ENCODE data around the gene CCDC149.

The CCDC149 gene

DNA sequence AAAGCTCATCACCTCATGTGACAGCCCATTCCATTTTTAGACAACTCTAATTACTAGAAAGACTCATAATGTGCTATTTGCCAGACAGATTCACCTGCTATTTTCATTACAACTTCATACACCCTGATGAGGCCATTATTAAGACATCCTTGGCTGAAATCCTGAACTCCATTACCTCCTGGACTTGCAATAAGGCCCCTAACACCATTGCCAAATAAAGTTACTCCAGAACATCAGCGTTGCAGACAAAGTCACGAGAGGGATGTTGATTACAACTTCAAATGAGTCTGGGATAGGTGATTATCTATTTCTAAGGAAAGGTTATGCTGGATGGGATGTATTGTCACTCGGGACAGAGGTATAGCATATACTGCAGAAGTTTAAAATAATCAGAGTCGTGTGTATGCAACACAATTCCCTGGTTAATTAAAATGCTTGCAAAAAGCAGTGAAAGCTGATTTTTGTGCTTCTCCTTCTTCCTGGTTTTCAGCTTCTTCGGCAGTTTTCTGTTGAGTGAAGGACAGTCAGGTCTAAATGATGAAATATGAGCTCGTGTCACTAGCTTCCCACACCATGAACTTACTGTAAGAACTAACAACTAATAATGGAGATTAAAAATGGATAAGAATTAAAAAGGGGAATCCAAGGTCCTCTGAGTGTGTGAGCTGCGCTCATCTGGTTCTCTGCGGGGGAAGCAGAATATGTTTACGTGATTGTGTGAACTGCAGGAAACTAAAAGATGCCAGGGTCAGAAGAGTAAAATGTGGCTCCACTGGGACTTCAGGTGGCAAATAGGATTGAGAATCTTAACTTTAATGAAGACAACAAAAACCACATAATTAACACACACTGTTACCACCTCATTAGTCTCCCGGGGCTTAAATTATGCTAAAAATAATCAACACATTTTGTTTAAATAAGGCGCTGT, 135.0 kb downstream of the CCDC149 start:
- DNase-seq (ENCODE audit: low spot score): no peak

DNA sequence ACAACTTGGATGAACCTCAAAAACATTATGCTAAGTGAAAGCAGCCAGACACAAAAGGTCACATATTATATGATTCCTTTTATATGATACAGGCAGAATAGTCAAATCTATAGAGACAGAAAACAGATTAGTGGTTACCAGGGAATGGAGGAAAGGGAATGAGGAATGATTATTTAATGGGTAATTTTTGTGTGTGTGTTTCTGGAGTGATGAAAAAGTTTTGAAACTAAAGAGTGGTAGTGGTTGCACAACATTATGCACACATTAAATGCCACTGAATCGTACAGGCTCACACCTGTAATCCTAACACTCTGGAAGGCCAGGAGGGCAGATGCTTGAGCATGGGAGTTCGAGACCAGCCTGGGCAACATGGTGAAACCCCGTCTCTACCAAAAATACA, 137.1 kb downstream of the CCDC149 start:
- no peak for DNase-seq (ENCODE audit: low spot score)

DNA sequence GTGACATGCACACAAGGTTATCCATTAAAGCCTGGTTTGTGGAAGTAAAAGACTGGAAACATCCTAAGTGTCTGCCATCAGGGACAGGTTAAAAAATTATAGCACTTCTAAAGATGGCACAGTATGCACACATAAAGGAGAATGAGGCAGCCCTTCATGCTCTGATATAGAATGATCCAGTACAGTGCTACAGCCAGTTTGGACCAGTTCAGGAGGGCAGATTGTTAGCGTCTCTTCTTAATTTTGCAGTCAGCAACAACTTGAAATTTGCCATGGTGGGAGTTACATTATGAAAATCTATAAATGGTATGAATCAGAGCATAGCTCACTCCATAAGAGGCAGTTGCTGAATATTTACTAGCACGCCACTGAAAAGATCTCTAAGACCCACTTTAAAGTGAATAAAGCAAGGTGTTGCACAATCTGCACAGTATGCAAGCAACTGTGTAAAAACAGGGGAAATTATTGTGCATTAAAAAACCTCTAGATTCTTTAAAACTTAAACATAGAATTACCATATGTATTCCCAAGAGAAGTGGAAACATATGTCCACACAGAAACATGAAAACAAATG, 137.7 kb downstream of the CCDC149 start:
- DNase-seq (ENCODE audit: low spot score): no peak

DNA sequence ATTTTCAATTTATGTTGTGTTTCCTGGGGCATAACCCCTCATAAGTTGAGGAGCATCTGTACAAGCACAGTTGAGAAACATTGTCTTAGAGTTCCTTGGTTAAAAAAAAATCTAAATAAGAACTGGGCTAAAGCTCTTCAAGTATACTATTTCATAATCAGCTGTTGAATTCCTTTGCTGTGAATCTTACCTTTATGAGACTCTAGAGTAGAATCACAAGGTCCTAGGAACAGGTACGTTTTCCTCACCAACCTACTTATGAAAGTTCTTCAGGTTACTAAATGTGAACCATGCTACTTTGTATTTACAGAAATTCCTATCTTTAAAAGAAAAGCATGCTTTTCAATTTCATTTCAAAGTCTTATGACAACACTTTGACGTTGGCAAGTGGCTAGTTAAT, 138.4 kb downstream of the CCDC149 start:
- DNase-seq (ENCODE audit: low spot score): no peak

DNA sequence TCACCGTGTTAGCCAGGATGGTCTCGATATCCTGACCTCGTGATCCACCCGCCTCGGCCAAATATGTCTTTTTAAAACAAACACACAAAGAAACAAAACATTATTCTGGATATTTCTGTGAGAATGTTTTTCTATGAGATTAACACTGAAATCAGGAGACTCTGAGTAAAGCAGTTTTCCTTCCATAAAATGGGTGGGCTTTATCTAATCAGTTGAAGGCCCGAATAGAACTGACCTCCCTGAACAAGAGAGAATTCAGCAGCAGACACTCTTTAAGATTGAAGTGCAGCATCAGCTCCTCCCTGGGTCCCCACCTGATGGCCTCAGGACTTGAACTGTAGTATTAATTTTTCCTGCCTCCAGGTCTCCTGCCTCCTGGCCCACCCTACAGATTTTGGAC, 139.9 kb downstream of the CCDC149 start:
- no peak for DNase-seq (ENCODE audit: low spot score)

DNA sequence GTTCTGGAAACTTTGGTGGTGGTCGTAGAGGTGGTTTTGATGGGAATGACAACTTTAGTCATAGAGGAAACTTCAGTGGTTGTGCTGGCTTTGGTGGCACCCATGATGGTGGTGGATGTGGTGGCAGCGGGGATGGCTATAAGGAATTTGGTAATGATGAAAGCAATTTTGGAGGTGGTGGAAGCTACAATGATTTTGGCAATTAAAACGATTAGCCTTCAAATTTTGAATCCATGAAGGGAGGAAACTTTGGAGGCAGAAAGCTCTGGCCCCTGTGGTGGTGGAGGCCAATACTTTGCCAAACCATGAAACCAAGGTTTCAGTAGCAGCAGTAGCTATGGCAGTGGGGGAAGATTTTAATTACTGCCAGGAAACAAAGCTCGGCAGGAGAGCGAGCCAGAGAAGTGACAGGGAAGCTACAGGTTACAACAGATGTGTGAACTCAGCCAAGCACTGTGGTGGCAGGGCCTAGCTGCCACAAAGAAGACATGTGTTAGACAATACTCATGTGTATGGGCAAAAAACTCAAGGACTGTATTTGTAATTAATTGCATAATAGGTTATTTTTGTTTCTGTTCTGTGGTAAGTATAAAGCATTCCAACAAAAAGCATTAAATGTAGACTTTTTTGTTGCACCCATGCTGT, 140.7 kb downstream of the CCDC149 start:
- no peak for DNase-seq (ENCODE audit: low spot score)

DNA sequence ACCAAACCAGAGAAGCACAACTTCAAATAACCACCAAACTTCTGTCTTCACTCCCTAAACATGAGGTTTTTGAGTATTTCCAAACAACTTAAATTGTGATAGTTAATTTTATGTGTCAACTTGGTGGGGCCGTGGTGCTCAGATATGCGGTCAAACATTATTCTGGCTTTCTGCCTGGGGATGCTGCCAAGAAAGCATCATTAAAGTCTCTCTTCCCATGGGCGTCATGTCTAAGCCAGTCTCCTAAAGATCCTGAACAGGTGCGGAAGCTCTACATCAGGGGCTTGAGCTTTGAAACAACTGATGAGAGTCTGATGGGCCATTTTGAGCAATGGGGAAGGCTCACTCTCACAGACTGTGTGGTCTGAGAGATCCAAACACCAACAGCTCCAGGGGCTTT, 141.6 kb downstream of the CCDC149 start:
- DNase-seq (ENCODE audit: low spot score): no peak

DNA sequence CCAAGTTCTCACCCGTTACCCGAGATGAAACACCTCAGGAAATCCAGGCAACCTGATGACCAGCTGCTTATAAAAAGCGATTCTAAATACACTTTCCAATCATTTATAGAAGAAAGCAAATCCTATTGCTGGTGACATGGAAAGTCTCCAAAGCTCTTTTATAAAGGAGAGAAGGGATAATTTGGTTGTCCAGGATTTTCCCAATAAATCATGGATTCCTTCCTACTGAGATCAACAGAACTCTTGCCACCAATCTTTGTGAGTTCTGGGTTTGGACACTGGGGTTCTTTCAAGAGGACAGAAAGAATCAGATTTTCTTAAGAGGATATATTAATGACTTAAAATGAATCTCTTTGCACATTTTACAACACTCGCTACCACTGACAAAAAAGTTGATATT, 142.2 kb downstream of the CCDC149 start:
- no peak for DNase-seq (ENCODE audit: low spot score)

DNA sequence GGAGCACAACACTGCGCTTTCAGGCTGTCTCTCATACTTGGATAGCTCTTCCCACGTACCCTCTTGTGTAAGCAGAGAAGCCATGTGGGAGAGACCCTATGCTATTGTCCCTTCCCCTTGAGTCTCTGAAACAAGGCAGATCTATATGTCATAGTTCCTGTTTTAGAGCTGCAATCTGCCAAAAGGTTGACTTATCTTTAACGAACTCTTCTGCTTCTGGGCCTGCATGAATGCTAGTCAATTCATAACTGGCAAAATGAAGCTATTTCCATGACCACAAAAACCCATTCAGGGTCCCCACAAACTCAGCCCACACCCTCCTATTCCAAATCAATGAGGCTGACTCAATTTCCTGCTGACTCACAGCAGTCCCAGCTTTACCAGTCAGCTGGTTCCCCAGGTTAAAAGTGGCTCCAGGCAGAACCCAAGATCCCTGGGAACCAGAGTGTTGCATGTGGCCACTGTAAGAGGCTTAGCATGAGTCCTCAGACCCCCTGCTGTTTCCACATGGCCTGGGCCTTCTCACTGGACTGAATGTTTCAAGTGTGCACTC, 142.7 kb downstream of the CCDC149 start:
- DNase-seq (ENCODE audit: low spot score): no peak

DNA sequence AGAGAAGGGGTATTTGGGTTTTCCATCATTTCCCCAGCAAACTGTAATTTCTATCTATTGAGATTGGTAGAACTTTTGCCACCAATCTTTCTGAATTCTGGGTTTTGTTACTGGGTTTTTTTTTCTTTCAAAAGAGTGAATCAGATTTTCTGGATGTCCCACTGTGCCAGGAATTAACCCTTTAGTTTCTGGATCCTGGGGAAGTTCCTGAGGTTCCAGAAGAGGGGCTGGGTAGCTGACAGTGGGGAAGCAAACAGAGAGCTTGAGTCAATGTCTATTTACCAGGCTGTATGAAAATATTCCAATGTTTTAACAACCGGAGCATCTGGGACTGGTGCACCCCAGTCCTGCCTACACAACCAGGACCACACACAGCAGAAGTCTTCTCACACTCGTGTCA, 143.3 kb downstream of the CCDC149 start:
- no peak for DNase-seq (ENCODE audit: low spot score)

DNA sequence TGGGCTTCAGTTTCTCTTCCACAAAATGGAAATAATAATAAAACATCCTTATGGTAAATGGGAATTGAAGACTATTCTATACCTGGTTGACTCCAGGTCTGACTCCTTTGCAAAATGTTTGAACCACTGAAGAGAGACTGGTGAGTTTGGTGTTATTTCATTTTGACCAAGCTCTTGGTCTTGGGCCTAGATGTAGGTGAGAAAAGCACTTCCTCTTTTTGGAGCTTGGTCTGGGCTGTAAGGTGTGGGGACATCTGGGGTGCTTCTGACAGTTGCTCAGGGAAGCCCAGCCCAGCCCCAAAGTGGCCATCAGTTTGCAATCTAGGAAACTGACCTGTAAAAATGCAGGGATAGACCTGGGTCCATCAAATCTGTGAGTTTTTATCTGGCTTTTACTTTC, 144.2 kb downstream of the CCDC149 start:
- no peak for DNase-seq (ENCODE audit: low spot score)

DNA sequence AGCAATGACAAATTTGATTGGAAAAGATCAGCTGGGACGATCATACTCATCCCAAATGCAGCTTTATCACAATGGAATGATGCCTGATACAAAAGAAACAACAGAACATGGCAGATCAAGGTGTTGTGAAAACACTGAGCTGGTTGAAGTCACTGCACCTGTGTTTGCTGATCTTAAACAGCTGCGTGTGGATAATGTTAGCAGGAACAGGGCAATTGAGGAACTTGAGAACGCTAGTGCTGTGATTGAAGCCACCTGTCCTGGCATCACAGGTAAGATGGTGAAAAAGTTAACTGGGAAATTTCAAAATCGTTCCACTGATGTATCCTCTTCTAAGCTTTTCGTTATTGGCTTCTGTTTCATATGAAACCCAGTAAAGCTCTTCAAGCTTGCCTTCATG, 144.8 kb downstream of the CCDC149 start:
- no peak for DNase-seq (ENCODE audit: low spot score)

DNA sequence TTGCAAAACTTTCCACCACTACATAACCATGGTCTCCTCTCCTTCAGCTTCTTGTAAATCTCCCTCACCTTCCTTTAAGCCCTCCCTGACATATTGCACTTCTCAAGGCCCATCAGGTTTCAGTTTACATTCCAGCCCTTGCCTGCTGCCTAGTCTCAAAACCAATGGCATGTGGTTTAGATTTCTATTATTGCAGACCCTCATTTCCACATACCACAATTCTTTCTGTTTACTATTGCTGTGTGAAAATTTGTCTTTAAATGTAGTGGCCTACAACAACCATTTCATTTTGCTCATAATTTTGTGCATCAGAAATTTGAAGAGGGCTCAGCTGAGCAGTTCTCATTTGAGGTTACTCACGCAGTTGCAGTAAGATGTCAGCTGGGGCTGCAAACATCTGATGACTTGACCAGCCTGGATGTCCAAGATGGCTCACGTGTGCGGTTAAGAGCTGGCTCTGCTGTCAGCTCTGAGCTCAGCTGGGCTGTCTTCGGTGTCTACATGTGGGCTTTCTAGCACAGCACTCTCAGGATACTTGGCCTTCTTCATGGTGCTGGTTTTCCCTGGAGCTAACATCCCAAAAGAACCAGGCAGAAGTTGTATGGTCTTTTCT, 147.4 kb downstream of the CCDC149 start:
- DNase-seq (ENCODE audit: low spot score): no peak

DNA sequence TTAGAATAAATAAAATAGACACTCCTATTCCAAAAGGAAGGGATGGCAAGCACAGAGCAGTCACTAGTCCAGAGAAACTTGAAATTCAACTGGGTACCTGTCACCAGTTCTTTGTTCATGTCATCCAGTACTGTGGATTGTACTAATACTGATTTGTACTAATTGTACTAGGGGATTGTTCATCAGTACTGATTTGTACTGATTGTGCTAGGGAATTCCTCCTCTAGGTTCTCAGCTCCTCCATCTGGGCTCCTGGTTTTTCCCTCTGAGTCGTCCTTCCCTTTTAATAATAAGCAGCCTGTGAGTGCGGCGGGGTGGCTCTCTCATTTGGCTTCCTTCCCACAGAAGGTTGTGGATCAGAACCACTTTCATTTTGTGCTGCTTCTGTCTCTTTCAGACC, 148.5 kb downstream of the CCDC149 start:
- DNase-seq (ENCODE audit: low spot score): no peak

DNA sequence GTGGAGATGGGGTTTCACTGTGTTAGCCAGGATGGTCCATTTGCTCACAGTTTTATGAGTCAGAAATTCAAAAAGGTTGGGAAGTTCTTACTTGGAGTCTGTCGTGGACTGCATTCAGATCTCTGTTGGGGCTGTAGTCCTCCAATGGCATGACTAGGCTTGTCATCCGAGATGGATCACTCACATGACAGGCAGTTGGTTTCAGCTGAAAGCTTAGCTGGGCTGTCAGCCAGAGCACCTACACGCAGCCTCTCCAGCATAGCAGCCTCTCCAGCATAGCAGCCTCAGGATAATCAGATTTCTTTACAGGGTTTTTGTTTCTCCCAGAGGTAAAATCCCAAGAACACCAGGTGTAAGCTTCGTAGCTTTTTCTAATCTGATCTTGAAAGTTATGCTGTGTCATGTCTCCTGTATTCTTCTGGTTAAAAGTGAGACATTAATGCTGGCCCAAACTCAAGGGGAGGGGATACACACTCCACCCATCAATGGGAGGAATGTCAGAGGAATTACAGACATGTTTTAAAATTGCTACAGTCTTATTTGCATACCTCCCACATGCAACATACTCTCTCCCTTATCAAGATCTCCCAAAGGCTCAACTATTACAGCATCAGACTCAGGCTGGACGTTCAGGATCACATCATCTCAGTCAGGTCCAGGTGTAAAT, 149.1 kb downstream of the CCDC149 start:
- DNase-seq (ENCODE audit: low spot score): no peak
